Testis (tissue), 3 donors: ENCODE results near the gene TSSC4. TPM values are rescaled to one million over a fixed set of nuclear protein-coding genes. Genes with fewer than 3 reads are reported as not detected.

Experiments used
- DNase-seq: peaks from one replicate; pipeline ENCODE4 v3.0.0-alpha.2; 2019
- H3K27ac ChIP-seq, 2 donors: fragments of 200-600 bp; sonication (generic); one replicate each; pipeline ENCODE4 v1.5.1; 2019
- H3K27me3 ChIP-seq: fragments of 200-600 bp; sonication (generic); one replicate; pipeline ENCODE4 v1.5.1; 2019
- H3K36me3 ChIP-seq: fragments of 200-600 bp; sonication (generic); one replicate; pipeline ENCODE4 v1.5.1; 2017; ENCODE audit warnings: low read depth; ENCODE audit errors: missing control alignments
- H3K4me1 ChIP-seq: fragments of 200-600 bp; sonication (generic); one replicate; pipeline ENCODE4 v1.5.1; 2019
- H3K4me3 ChIP-seq, 2 donors: fragments of 200-600 bp; sonication (generic); one replicate each; pipeline ENCODE4 v1.5.1; 2017 to 2019
- H3K9me3 ChIP-seq: fragments of 200-600 bp; sonication (generic); one replicate; pipeline ENCODE4 v1.5.1; 2017
- POLR2A ChIP-seq: fragments of 450-650 bp; IDR thresholded peaks from one replicate; pipeline ENCODE4 v1.6.1; 2017; ENCODE audit warnings: antibody characterized with exemption, mild to moderate bottlenecking, moderate library complexity
- WGBS, 2 donors: methylation state at CpG; one replicate each; pipeline ENCODE4 v1.1.5; 2018; 5-methylcytosine and 5-hydroxymethylcytosine counted together
- intact Hi-C: fragments of 100-400 bp; cut with DNase I; formaldehyde crosslinking; loops from one replicate; pipeline ENCODE4 v1.15.1; 2023; ENCODE audit warnings: low total_unique reads
- polyA plus RNA-seq: library from polyadenylated mRNA; stranded (reverse); fragments of 350-450 nt; fragmentation: Illumina TruSeq; extraction: RNeasy Lipid Tissue Mini Kit (QIAGEN cat#74804); gene quantifications from one replicate; pipeline ENCODE4 v1.2.3, GENCODE V29; 2014; ENCODE audit warnings: low read depth, low replicate concordance; ENCODE audit not compliant: insufficient read depth
- total RNA-seq, 2 donors: library from RNA; depleted of rRNA; stranded (reverse); fragments of >200 nt; gene quantifications; one replicate each; pipeline ENCODE4 v1.2.3, GENCODE V29; 2016
- TF ChIP-seq, protein P1 (sequence below), 3 experiments: fragments of 450-650 bp in 2 of 3; fragments of 200-600 bp in 1 of 3; sonication (generic) in 1 of 3; IDR thresholded peaks; one replicate each; pipeline ENCODE4 v1.5.1; 2016 to 2019; ENCODE audit warnings: antibody characterized with exemption in 3 of 3, mild to moderate bottlenecking in 2 of 3, moderate library complexity in 1 of 3

Gene TSSC4
- total and polyA plus RNA-seq, 3 donors from 2014 or later = 87.4 to 133 (median 95.5) TPM

DNA sequence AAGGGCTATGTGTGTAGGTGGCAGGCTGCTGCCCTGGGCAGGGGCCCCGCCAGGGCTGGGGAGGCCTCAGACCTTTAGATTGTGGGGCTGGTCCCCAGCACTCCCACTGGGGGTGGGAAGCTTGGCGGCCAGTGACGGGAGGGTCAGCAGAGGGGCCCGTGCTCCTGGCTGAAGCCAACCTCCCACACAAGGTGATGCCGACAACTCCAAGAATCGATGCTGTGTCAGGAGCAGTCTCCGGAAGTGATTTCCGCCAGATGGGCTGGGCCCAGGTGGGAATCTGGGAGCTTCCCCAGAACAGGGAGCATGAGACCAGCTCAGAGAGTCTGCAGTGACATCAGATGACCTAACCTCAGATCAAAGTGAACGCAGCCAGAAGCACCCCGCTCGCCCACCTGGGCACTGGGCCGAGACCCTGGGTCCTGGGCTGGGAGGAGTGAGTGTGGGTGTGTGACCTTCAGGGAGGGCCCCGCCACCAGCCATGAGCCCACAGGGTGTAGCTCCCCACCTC is 36.0 kb downstream of the TSSC4 start:
- no peaks in the 10 kb centered on the region for H3K4me1 ChIP-seq
- no peak overlapping the region for H3K4me3 ChIP-seq
- H3K36me3 ChIP-seq = no peaks in the 10 kb centered on the region
- no peaks in the 10 kb centered on the region for H3K27me3 ChIP-seq
- intact Hi-C loops = no loop called here
- TF ChIP-seq, protein P1, sequence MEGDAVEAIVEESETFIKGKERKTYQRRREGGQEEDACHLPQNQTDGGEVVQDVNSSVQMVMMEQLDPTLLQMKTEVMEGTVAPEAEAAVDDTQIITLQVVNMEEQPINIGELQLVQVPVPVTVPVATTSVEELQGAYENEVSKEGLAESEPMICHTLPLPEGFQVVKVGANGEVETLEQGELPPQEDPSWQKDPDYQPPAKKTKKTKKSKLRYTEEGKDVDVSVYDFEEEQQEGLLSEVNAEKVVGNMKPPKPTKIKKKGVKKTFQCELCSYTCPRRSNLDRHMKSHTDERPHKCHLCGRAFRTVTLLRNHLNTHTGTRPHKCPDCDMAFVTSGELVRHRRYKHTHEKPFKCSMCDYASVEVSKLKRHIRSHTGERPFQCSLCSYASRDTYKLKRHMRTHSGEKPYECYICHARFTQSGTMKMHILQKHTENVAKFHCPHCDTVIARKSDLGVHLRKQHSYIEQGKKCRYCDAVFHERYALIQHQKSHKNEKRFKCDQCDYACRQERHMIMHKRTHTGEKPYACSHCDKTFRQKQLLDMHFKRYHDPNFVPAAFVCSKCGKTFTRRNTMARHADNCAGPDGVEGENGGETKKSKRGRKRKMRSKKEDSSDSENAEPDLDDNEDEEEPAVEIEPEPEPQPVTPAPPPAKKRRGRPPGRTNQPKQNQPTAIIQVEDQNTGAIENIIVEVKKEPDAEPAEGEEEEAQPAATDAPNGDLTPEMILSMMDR (IDR thresholded peaks at IDR 0.05) = no peak
- no peak for TF ChIP-seq POLR2A
- DNase-seq = no peak
- WGBS, 2 donors = 79 to 100% methylated on average over 1 to 9 of the region's 13 CpGs
- no peak overlapping the region for H3K27ac ChIP-seq
- no peaks in the 10 kb centered on the region for H3K9me3 ChIP-seq

DNA sequence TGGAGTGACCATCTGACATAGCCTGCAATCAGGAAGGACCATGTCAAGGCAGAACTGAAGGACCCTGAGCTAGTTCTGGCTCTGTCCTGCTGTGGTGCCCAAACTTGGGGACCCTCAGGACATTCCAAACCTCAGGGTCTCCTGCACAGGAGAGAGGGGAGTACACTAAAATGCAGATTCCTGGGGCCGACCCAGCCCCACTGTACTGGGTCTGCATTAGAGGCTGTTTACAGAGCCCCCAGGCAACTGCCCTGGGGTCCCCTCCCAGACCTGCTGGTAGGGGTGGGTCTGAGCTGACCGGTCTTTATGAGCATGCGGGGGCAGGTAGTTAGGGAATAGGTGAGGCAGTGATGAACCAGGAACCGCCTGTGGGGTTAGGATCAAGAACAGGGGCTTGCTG is 37.0 kb downstream of the TSSC4 start:
- intact Hi-C loops = no loop called here
- H3K4me1 ChIP-seq = no peaks in the 10 kb centered on the region
- H3K4me3 ChIP-seq = no peak overlapping the region
- H3K27me3 ChIP-seq = no peaks in the 10 kb centered on the region
- DNase-seq = no peak
- TF ChIP-seq POLR2A = no peak
- no peaks in the 10 kb centered on the region for H3K36me3 ChIP-seq
- 90 to 100% methylated on average over 3 to 4 of the region's 4 CpGs for WGBS, 2 donors
- H3K9me3 ChIP-seq = no peaks in the 10 kb centered on the region
- no peak overlapping the region for H3K27ac ChIP-seq

DNA sequence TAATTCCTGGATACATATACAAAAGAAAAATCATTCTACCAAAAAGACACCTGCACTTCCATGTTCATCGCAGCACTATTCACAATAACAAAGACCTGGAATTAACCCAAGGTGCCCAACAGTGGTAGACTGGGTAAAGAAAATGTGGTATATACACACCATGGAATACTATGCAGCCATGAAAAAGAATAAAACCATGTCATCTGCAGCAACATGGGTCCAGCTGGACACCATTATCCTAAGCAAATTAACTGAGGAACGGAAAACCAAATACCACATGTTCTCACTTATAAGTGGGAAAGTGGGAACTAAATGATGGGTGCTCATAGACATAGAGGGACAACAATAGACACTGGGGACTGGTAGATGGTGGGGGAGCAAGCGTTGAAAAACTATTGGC is 39.3 kb downstream of the TSSC4 start:
- DNase-seq = no peak
- intact Hi-C loops = no loop called here
- no peaks in the 10 kb centered on the region for H3K36me3 ChIP-seq
- H3K4me3 ChIP-seq = no peak overlapping the region
- no peaks in the 10 kb centered on the region for H3K9me3 ChIP-seq
- H3K27me3 ChIP-seq = no peaks in the 10 kb centered on the region
- 92 to 93% methylated on average over 3 of the region's 3 CpGs for WGBS, 2 donors
- H3K27ac ChIP-seq = no peak overlapping the region
- no peaks in the 10 kb centered on the region for H3K4me1 ChIP-seq
- TF ChIP-seq, protein P1 (IDR thresholded peaks at IDR 0.05) = no peak
- no peak for TF ChIP-seq POLR2A

DNA sequence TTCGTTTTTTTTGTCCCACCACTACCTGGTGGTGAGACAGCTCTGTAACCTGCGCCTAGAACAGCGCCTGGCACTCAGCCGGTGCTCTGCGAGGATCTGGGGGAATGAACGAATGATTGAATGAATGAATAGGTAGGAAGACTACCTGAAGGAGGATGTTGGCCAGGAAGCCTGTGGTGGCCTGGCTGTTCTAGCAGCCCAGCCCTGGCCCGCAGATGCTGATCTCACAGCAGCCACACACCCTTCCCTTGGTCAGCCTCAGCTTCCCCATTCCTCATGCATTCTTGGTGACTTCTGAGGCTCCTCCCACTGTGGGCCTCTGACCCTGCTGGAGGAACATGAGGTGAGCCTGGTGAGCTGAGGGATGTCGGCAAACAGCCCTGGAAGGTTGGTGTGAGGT is 40.1 kb downstream of the TSSC4 start:
- H3K27me3 ChIP-seq = no peaks in the 10 kb centered on the region
- 83% methylated on average over 8 of the region's 8 CpGs for WGBS, 2 donors
- H3K4me3 ChIP-seq = no peak overlapping the region
- H3K27ac ChIP-seq = no peak overlapping the region
- H3K36me3 ChIP-seq = no peaks in the 10 kb centered on the region
- intact Hi-C loops = no loop called here
- no peak for DNase-seq
- no peaks in the 10 kb centered on the region for H3K9me3 ChIP-seq
- H3K4me1 ChIP-seq = no peaks in the 10 kb centered on the region
- TF ChIP-seq, protein P1 (IDR thresholded peaks at IDR 0.05) = no peak

DNA sequence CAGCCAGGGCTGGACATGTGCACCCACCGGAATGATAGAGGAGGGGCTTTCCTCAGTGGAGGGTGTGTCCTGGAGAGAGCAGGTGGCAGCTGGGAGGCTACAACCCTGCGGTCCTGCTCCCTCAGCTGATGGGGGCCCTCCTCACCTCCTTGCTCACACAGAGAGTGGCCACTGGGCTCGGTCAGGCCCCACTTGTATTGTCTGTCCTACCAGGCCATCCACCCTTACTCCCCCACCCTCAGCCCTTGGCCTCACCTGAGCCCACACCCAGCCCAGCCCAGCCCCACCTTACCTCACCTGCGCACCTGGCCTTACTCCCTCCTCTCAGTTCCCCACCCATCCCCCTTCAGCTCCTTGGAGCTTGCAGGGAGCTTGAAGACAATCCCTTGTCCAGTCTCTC is 40.6 kb downstream of the TSSC4 start:
- intact Hi-C loops = no loop called here
- WGBS, 2 donors = 68 to 76% methylated on average over 3 to 4 of the region's 4 CpGs
- no peak overlapping the region for H3K27ac ChIP-seq
- H3K9me3 ChIP-seq = no peaks in the 10 kb centered on the region
- DNase-seq = no peak
- no peak overlapping the region for H3K4me3 ChIP-seq
- no peak for TF ChIP-seq POLR2A
- TF ChIP-seq, protein P1 (IDR thresholded peaks at IDR 0.05) = no peak
- no peaks in the 10 kb centered on the region for H3K4me1 ChIP-seq
- H3K36me3 ChIP-seq = no peaks in the 10 kb centered on the region
- no peaks in the 10 kb centered on the region for H3K27me3 ChIP-seq
